Uterus (tissue), 4 donors: ENCODE results near the gene GGACT. TPM values are rescaled to one million over a fixed set of nuclear protein-coding genes. Genes with fewer than 3 reads are reported as not detected.

Experiments used
- DNase-seq, 2 donors: peaks; one replicate each; pipeline ENCODE4 v3.0.0-alpha.2; 2019 to 2020
- H3K27ac ChIP-seq, 2 donors: fragments of 200-600 bp; sonication (generic); 1 replicate in 1 of 2; 2 replicates in 1 of 2; pipeline ENCODE4 v1.5.1; 2016 to 2018
- H3K27me3 ChIP-seq, 2 donors: fragments of 200-600 bp; sonication (generic); one replicate each; pipeline ENCODE4 v1.5.1; 2018 to 2019; ENCODE audit warnings: control low read depth in 1 of 2
- H3K36me3 ChIP-seq, 2 donors: fragments of 200-600 bp; sonication (generic); one replicate each; pipeline ENCODE4 v1.5.1; 2019; ENCODE audit warnings: control low read depth in 1 of 2
- H3K4me1 ChIP-seq, 2 donors: fragments of 200-600 bp; sonication (generic); one replicate each; pipeline ENCODE4 v1.5.1; 2018 to 2019; ENCODE audit warnings: control low read depth in 1 of 2
- H3K4me3 ChIP-seq, 2 donors: fragments of 200-600 bp; sonication (generic); 1 replicate in 1 of 2; 2 replicates in 1 of 2; pipeline ENCODE4 v1.5.1; 2018 to 2019; ENCODE audit warnings: mild to moderate bottlenecking in 1 of 2
- H3K9me3 ChIP-seq, 2 donors: fragments of 200-600 bp; sonication (generic); one replicate each; pipeline ENCODE4 v1.5.1; 2019; ENCODE audit warnings: control low read depth in 1 of 2
- CTCF ChIP-seq, 4 experiments: fragments of 200-600 bp in 2 of 4; fragments of 450-650 bp in 2 of 4; sonication (generic) in 2 of 4; IDR thresholded peaks; one replicate each; pipeline ENCODE4 v1.5.1; 2016 to 2019; ENCODE audit warnings: antibody characterized with exemption in 4 of 4, mild to moderate bottlenecking in 2 of 4, moderate library complexity in 1 of 4
- POLR2A ChIP-seq, 2 donors: fragments of 450-650 bp; IDR thresholded peaks; one replicate each; pipeline ENCODE4 v1.6.1; 2016; ENCODE audit warnings: antibody characterized with exemption in 2 of 2, mild to moderate bottlenecking in 1 of 2, moderate library complexity in 1 of 2
- intact Hi-C: fragments of 100-400 bp; cut with DNase I; formaldehyde crosslinking; loops from one replicate; pipeline ENCODE4 v1.15.1; 2023; ENCODE audit warnings: low total_unique reads
- total RNA-seq, 4 donors: library from RNA; depleted of rRNA in 3 of 4; stranded (reverse); fragments of >200 nt in 3 of 4; gene quantifications; one replicate each; pipeline versions ENCODE4 v1.1.0 to v1.2.4, GENCODE V29; 2014 to 2023
- donor health status: DM: yes; HTN: yes; CAD: no.

Gene GGACT
- total RNA-seq, result 1 to 10 TPM in 2 of 4 donors, under 1 TPM in 2; 0.26 to 5.7 (median 1.1) TPM

- H3K4me3 ChIP-seq, result peak within 1 kb of the TSS; percentile 37 to 67
- peak; percentile 22 to 81 (median 70) for TF ChIP-seq CTCF (IDR thresholded peaks at IDR 0.05)
- peak in 1 of 2 donors; percentile 41 for TF ChIP-seq POLR2A (IDR thresholded peaks at IDR 0.05)
- H3K36me3 ChIP-seq, result no peaks in the 10 kb centered on the region
- H3K4me1 ChIP-seq, result peaks cover 0 to 4% of the 10 kb centered on the region in 2 donors
- intact Hi-C loops, result no loop called here
- peak; percentile 46 to 73 for DNase-seq
- no peaks in the 10 kb centered on the region for H3K27me3 ChIP-seq
- H3K9me3 ChIP-seq, result no peaks in the 10 kb centered on the region
- H3K27ac ChIP-seq, result peak within 1 kb of the TSS; percentile 75 to 80
Observed at GRCh38 chr13:100588331-100589177, at the start of gene GGACT. Gene GGACT (minus strand): TSS chr13:100588789. CDS start chr13:100532591, 56,198 bp downstream.

GRCh38 chr13:100637796-100638195, 49.2 kb upstream of the GGACT start:
- TF ChIP-seq CTCF (IDR thresholded peaks at IDR 0.05), result no peak
- TF ChIP-seq POLR2A (IDR thresholded peaks at IDR 0.05), result no peak

GRCh38 chr13:100637380-100637779, 48.8 kb upstream of the GGACT start:
- H3K4me1 ChIP-seq, result no peaks in the 10 kb centered on the region
- no peaks in the 10 kb centered on the region for H3K9me3 ChIP-seq
- intact Hi-C loops, result no loop called here
- DNase-seq, result no peak
- no peaks in the 10 kb centered on the region for H3K27me3 ChIP-seq
- no peaks in the 10 kb centered on the region for H3K36me3 ChIP-seq
- TF ChIP-seq POLR2A (IDR thresholded peaks at IDR 0.05) (no peak), CTCF (IDR thresholded peaks at IDR 0.05) (no peak)
- no peak overlapping the region for H3K27ac ChIP-seq
- no peak overlapping the region for H3K4me3 ChIP-seq

More at GRCh38 chr13:100637796-100638195, 49.2 kb upstream of the GGACT start:
- DNase-seq, result no peak
- Histone ChIP-seq H3K9me3 (no peaks in the 10 kb centered on the region), H3K27ac (no peak overlapping the region), H3K4me3 (no peak overlapping the region), H3K27me3 (no peaks in the 10 kb centered on the region), H3K36me3 (no peaks in the 10 kb centered on the region), H3K4me1 (no peaks in the 10 kb centered on the region)
- intact Hi-C loops, result no loop called here

- Histone ChIP-seq H3K27me3 (no peaks in the 10 kb centered on the region), H3K9me3 (no peaks in the 10 kb centered on the region), H3K27ac (no peak overlapping the region), H3K36me3 (no peaks in the 10 kb centered on the region), H3K4me3 (no peak overlapping the region), H3K4me1 (no peaks in the 10 kb centered on the region)
- no peak for DNase-seq
- TF ChIP-seq POLR2A (IDR thresholded peaks at IDR 0.05) (no peak), CTCF (IDR thresholded peaks at IDR 0.05) (no peak)
- intact Hi-C loops, result no loop called here
Observed at GRCh38 chr13:100636441-100636840, 47.9 kb upstream of the GGACT start.

GRCh38 chr13:100636004-100636403, 47.4 kb upstream of the GGACT start:
- intact Hi-C loops, result no loop called here
- DNase-seq, result no peak
- Histone ChIP-seq H3K27me3 (no peaks in the 10 kb centered on the region), H3K4me3 (no peak overlapping the region), H3K27ac (no peak overlapping the region), H3K36me3 (no peaks in the 10 kb centered on the region), H3K9me3 (no peaks in the 10 kb centered on the region), H3K4me1 (no peaks in the 10 kb centered on the region)
- no peak for TF ChIP-seq POLR2A (IDR thresholded peaks at IDR 0.05)
